ENCODE results near the gene NEDD4. TPM values are rescaled to one million over a fixed set of nuclear protein-coding genes. Genes with fewer than 3 reads are reported as not detected.
A peak's percentile ranks its signal among the peaks of the same experiment; 100 is the strongest.

NEDD4 gene
- polyA plus RNA-seq, 1 experiment, result 13.3 TPM

- Histone ChIP-seq H3K36me3 (ENCODE audit: control insufficient read depth, insufficient read depth, low read length) (peaks cover 1% of the 10 kb centered on the region; the same call in 1 of the 2 replicates), H3K27me3 (ENCODE audit: control insufficient read depth, insufficient read depth, low read length) (no peaks in the 10 kb centered on the region), H3K4me3 (ENCODE audit: low read depth, low read length) (no peak overlapping the region)
- POLR2A ChIA-PET, result no interaction called here
- TF ChIP-seq, protein P1, sequence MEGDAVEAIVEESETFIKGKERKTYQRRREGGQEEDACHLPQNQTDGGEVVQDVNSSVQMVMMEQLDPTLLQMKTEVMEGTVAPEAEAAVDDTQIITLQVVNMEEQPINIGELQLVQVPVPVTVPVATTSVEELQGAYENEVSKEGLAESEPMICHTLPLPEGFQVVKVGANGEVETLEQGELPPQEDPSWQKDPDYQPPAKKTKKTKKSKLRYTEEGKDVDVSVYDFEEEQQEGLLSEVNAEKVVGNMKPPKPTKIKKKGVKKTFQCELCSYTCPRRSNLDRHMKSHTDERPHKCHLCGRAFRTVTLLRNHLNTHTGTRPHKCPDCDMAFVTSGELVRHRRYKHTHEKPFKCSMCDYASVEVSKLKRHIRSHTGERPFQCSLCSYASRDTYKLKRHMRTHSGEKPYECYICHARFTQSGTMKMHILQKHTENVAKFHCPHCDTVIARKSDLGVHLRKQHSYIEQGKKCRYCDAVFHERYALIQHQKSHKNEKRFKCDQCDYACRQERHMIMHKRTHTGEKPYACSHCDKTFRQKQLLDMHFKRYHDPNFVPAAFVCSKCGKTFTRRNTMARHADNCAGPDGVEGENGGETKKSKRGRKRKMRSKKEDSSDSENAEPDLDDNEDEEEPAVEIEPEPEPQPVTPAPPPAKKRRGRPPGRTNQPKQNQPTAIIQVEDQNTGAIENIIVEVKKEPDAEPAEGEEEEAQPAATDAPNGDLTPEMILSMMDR (IDR thresholded peaks at IDR 0.05; ENCODE audit: insufficient read depth, low read depth, low read length), result no peak
- CTCF ChIA-PET, result no interaction called here
- DNase-seq (ENCODE audit: low read depth), result no peak
Observed at GRCh38 chr15:55942332-55942731, 51.1 kb downstream of the NEDD4 start.

- DNase-seq (ENCODE audit: low read depth), result no peak
- CTCF ChIA-PET, result no interaction called here
- Histone ChIP-seq H3K27me3 (ENCODE audit: control insufficient read depth, insufficient read depth, low read length) (no peaks in the 10 kb centered on the region), H3K4me3 (ENCODE audit: low read depth, low read length) (no peak overlapping the region), H3K36me3 (ENCODE audit: control insufficient read depth, insufficient read depth, low read length) (no peaks in the 10 kb centered on the region; the same call in 1 of the 2 replicates)
- POLR2A ChIA-PET, result no interaction called here
- TF ChIP-seq, protein P1 (IDR thresholded peaks at IDR 0.05; ENCODE audit: insufficient read depth, low read depth, low read length), result no peak
Observed at GRCh38 chr15:55937040-55937439, 56.4 kb downstream of the NEDD4 start.

DNA sequence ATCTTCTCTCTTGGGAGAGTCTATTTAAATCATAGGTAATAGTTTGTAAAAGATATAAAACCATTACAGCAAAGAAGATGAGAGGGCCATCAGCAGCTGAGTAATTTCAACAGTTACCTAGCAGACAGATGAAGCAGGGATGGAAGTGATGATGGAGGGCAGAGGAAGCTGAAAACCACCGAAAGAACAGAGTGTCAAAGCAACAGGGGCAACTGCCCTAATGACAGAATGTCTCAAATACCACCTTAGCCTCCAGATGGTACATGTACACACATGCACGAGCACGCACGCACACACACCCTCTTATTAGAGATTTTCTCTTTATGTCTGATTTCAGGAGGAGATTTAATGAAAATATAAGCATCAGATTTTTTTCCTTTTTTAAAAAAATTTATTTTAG is 64.5 kb downstream of the NEDD4 start:
- CTCF ChIA-PET, result interaction anchor here (1.7 kb wide), 1 partner anchor 11 kb away, joined by 7 read pairs; no protein-coding TSS in a partner anchor
- no peaks in the 10 kb centered on the region for H3K36me3 ChIP-seq (ENCODE audit: control insufficient read depth, insufficient read depth, low read length)
- H3K4me3 ChIP-seq (ENCODE audit: low read depth, low read length), result no peak overlapping the region
- POLR2A ChIA-PET, result no interaction called here
- H3K27me3 ChIP-seq (ENCODE audit: control insufficient read depth, insufficient read depth, low read length), result no peaks in the 10 kb centered on the region
- no peak for DNase-seq (ENCODE audit: low read depth)
- TF ChIP-seq, protein P1 (IDR thresholded peaks at IDR 0.05; ENCODE audit: insufficient read depth, low read depth, low read length), result no peak

- TF ChIP-seq, protein P1 (IDR thresholded peaks at IDR 0.05; ENCODE audit: insufficient read depth, low read depth, low read length), result no peak
- POLR2A ChIA-PET, result no interaction called here
- no peak for DNase-seq (ENCODE audit: low read depth)
- Histone ChIP-seq H3K4me3 (ENCODE audit: low read depth, low read length) (no peak overlapping the region), H3K27me3 (ENCODE audit: control insufficient read depth, insufficient read depth, low read length) (no peaks in the 10 kb centered on the region), H3K36me3 (ENCODE audit: control insufficient read depth, insufficient read depth, low read length) (no peaks in the 10 kb centered on the region)
- CTCF ChIA-PET, result interaction anchor here (0.6 kb wide), 1 partner anchor 23 kb away, joined by 3 read pairs; no protein-coding TSS in a partner anchor
Observed at GRCh38 chr15:55921744-55922143, 71.7 kb downstream of the NEDD4 start.

GRCh38 chr15:55917881-55918296 is 75.5 kb downstream of the NEDD4 start:
- ChIA-PET POLR2A (interaction anchor here (0.7 kb wide), 1 partner anchor 72 kb away, joined by 4 read pairs; no protein-coding TSS in a partner anchor), CTCF (interaction anchor here (0.7 to 2.8 kb wide), 12 partner anchors 10 to 391 kb away, joined by 3 to 12 read pairs (median 4); no protein-coding TSS in a partner anchor)
- peak; percentile 70 for DNase-seq (ENCODE audit: low read depth)
- Histone ChIP-seq H3K4me3 (ENCODE audit: low read depth, low read length) (no peak overlapping the region), H3K36me3 (ENCODE audit: control insufficient read depth, insufficient read depth, low read length) (no peaks in the 10 kb centered on the region), H3K27me3 (ENCODE audit: control insufficient read depth, insufficient read depth, low read length) (no peaks in the 10 kb centered on the region)
- TF ChIP-seq, protein P1 (IDR thresholded peaks at IDR 0.05; ENCODE audit: insufficient read depth, low read depth, low read length), result peak; percentile 77
